ENCODE measurements around the gene RAB3GAP1. TPM values are rescaled to one million over a fixed set of nuclear protein-coding genes. Genes with fewer than 3 reads are reported as not detected.

Gene RAB3GAP1
- total and polyA plus RNA-seq, 2 donors (not counting 1 experiment from before 2014, with no cell fraction given), result 15.6 to 62.2 TPM

- H3K9me3 Mint-ChIP-seq (ENCODE audit: insufficient read depth), result no peaks in the 10 kb centered on the region
- intact Hi-C loops (cut with micrococcal nuclease), result no loop called here
- no peak overlapping the region for H3K27ac Mint-ChIP-seq
- WGBS (ENCODE audit: insufficient coverage), result no CpG with 5 or more reads among the region's 2 CpGs
- DNase-seq, result no peak
- Histone ChIP-seq H3K9ac (ENCODE audit: low read length) (no peak overlapping the region), H3K4me1 (ENCODE audit: control insufficient read depth in 2 of 2, insufficient read depth in 2 of 2, low read length in 2 of 2) (no peaks in the 10 kb centered on the region), H3K9me3 (ENCODE audit: control extremely low read depth in 1 of 3, control insufficient read depth in 2 of 3, insufficient read depth in 1 of 3, low read length in 2 of 3) (no peaks in the 10 kb centered on the region), H3K4me2 (replicated peaks; ENCODE audit: low read depth, low read length, poor library complexity, severe bottlenecking) (no peak overlapping the region), H3K27me3 (replicated peaks in 1 of 4; ENCODE audit: control extremely low read depth in 1 of 4, control insufficient read depth in 3 of 4, insufficient read depth in 4 of 4, low read length in 3 of 4) (no peaks in the 10 kb centered on the region), H3K79me2 (ENCODE audit: control insufficient read depth, insufficient read depth, low read length) (no peaks in the 10 kb centered on the region), H4K20me1 (ENCODE audit: control insufficient read depth, insufficient read depth, low read length, poor library complexity, severe bottlenecking) (no peaks in the 10 kb centered on the region), H3K27ac (ENCODE audit: low read length in 2 of 2) (no peak overlapping the region), H3K36me3 (replicated peaks in 1 of 2; ENCODE audit: control extremely low read depth in 1 of 2, control insufficient read depth in 1 of 2, extremely low read depth in 1 of 2, insufficient read depth in 2 of 2, low read length in 1 of 2) (peaks cover 0 to 1% of the 10 kb centered on the region in 2 experiments), H2AFZ (ENCODE audit: insufficient read depth, low read depth, low read length, poor library complexity, severe bottlenecking) (no peak overlapping the region), H3K4me3 (ENCODE audit: control extremely low read depth in 1 of 5, extremely low read depth in 1 of 5, insufficient read depth in 1 of 5, low read depth in 2 of 5, low read length in 4 of 5) (no peak overlapping the region)
- no peak for ATAC-seq (ENCODE audit: low read depth)
- POLR2A ChIA-PET, result no interaction called here
- H3K4me3 Mint-ChIP-seq, result no peak overlapping the region
- no peaks in the 10 kb centered on the region for H3K4me1 Mint-ChIP-seq
- TF ChIP-seq EZH2 (IDR thresholded peaks at IDR 0.05; ENCODE audit: borderline replicate concordance, insufficient read depth, low read depth, low read length, poor library complexity, severe bottlenecking) (no peak), CTCF (IDR thresholded peaks at IDR 0.05) (no peak)
- H3K27me3 Mint-ChIP-seq, result no peaks in the 10 kb centered on the region
- CTCF ChIA-PET, result interaction anchor here (0.8 kb wide), 1 partner anchor 8 kb away, joined by 3 read pairs; no protein-coding TSS in a partner anchor
Observed at GRCh38 chr2:135208016-135208415, 155.9 kb downstream of the RAB3GAP1 start.

- Histone ChIP-seq H3K4me1 (ENCODE audit: control insufficient read depth in 2 of 2, insufficient read depth in 2 of 2, low read length in 2 of 2) (no peaks in the 10 kb centered on the region), H3K9me3 (ENCODE audit: control extremely low read depth in 1 of 3, control insufficient read depth in 2 of 3, insufficient read depth in 1 of 3, low read length in 2 of 3) (no peaks in the 10 kb centered on the region), H3K79me2 (ENCODE audit: control insufficient read depth, insufficient read depth, low read length) (no peaks in the 10 kb centered on the region), H3K36me3 (replicated peaks in 1 of 2; ENCODE audit: control extremely low read depth in 1 of 2, control insufficient read depth in 1 of 2, extremely low read depth in 1 of 2, insufficient read depth in 2 of 2, low read length in 1 of 2) (peaks cover 0 to 1% of the 10 kb centered on the region in 2 experiments), H3K4me2 (replicated peaks; ENCODE audit: low read depth, low read length, poor library complexity, severe bottlenecking) (no peak overlapping the region), H2AFZ (ENCODE audit: insufficient read depth, low read depth, low read length, poor library complexity, severe bottlenecking) (no peak overlapping the region), H3K27ac (ENCODE audit: low read length in 2 of 2) (no peak overlapping the region), H3K9ac (ENCODE audit: low read length) (no peak overlapping the region), H3K4me3 (ENCODE audit: control extremely low read depth in 1 of 5, extremely low read depth in 1 of 5, insufficient read depth in 1 of 5, low read depth in 2 of 5, low read length in 4 of 5) (no peak overlapping the region), H3K27me3 (replicated peaks in 1 of 4; ENCODE audit: control extremely low read depth in 1 of 4, control insufficient read depth in 3 of 4, insufficient read depth in 4 of 4, low read length in 3 of 4) (no peaks in the 10 kb centered on the region), H4K20me1 (ENCODE audit: control insufficient read depth, insufficient read depth, low read length, poor library complexity, severe bottlenecking) (no peaks in the 10 kb centered on the region)
- intact Hi-C loops (cut with micrococcal nuclease), result no loop called here
- WGBS (ENCODE audit: insufficient coverage), result 100% methylated on average over 1 of the region's 2 CpGs
- TF ChIP-seq EZH2 (IDR thresholded peaks at IDR 0.05; ENCODE audit: borderline replicate concordance, insufficient read depth, low read depth, low read length, poor library complexity, severe bottlenecking), result no peak
- no peak for TF ChIP-seq CTCF (IDR thresholded peaks at IDR 0.05)
- Mint-ChIP-seq H3K27me3 (no peaks in the 10 kb centered on the region), H3K4me1 (no peaks in the 10 kb centered on the region), H3K27ac (no peak overlapping the region), H3K4me3 (no peak overlapping the region), H3K9me3 (ENCODE audit: insufficient read depth) (no peaks in the 10 kb centered on the region)
- no peak for ATAC-seq (ENCODE audit: low read depth)
- POLR2A ChIA-PET, result no interaction called here
- CTCF ChIA-PET, result no interaction called here
- DNase-seq, result no peak
Observed at GRCh38 chr2:135212757-135213156, 160.7 kb downstream of the RAB3GAP1 start.
